WTC11 (cell line): Measurements from ENCODE around the gene PRELID3B. TPM values are rescaled to one million over a fixed set of nuclear protein-coding genes. Genes with fewer than 3 reads are reported as not detected.

ENCODE experiments used
- ATAC-seq: fragments of 200-7000 bp; cut with Tn5 transposase; 2 replicates; pipeline ENCODE4 v1.10.0; 2021; ENCODE audit warnings: mild to moderate bottlenecking, moderate library complexity
- CTCF ChIA-PET: fragments of 300-600 bp; sonication (Branson Sonifier 250); formaldehyde crosslinking; loops from one replicate; lab custom pipeline; 2021; ENCODE audit warnings: antibody characterized with exemption; lab: Charles Lee
- POLR2A ChIA-PET: fragments of 350-600 bp; sonication (Branson Sonifier 250); formaldehyde crosslinking; loops from one replicate; lab custom pipeline; 2021; ENCODE audit warnings: antibody characterized with exemption; lab: Charles Lee
- DNase-seq: peaks from one replicate; pipeline ENCODE4 v3.0.0; 2021; ENCODE audit warnings: low spot score
- H3K27ac Mint-ChIP-seq: 2 replicates; pipeline ENCODE4 v1.8.0; 2021; ENCODE audit warnings: mixed read lengths
- H3K27me3 Mint-ChIP-seq: 2 replicates; pipeline ENCODE4 v1.8.0; 2021; ENCODE audit warnings: low read depth, mild to moderate bottlenecking, moderate library complexity, mixed read lengths
- H3K36me3 Mint-ChIP-seq: 2 replicates; pipeline ENCODE4 v1.8.0; 2021; ENCODE audit warnings: mixed read lengths
- H3K4me1 Mint-ChIP-seq: 2 replicates; pipeline ENCODE4 v1.8.0; 2022; ENCODE audit warnings: mixed read lengths
- H3K4me3 Mint-ChIP-seq: 2 replicates; pipeline ENCODE4 v1.8.0; 2021; ENCODE audit warnings: mild to moderate bottlenecking, moderate library complexity, mixed read lengths
- H3K9me3 Mint-ChIP-seq: 2 replicates; pipeline ENCODE4 v1.8.0; 2021; ENCODE audit warnings: mixed read lengths
- AFF4 ChIP-seq: sonication (generic); formaldehyde crosslinking; IDR thresholded peaks from 2 replicates; pipeline ENCODE4 v1.8.1; 2023; ENCODE audit warnings: mild to moderate bottlenecking, missing genetic modification reagents, borderline replicate concordance
- ARID4B ChIP-seq: sonication (generic); formaldehyde crosslinking; IDR thresholded peaks from 2 replicates; pipeline ENCODE4 v1.8.0; 2023; ENCODE audit warnings: missing genetic modification reagents, mild to moderate bottlenecking, borderline replicate concordance
- EMX1 ChIP-seq: fragments of 250-450 bp; sonication (Bioruptor Pico); IDR thresholded peaks from 2 replicates; pipeline ENCODE4 v1.8.0; 2021; ENCODE audit warnings: mild to moderate bottlenecking
- SOX15 ChIP-seq: fragments of 250-450 bp; sonication (Bioruptor Pico); IDR thresholded peaks from 2 replicates; pipeline ENCODE4 v1.9.0; 2021; ENCODE audit warnings: mild to moderate bottlenecking
- STAT6 ChIP-seq: sonication (generic); formaldehyde crosslinking; conservative IDR thresholded peaks from 2 replicates; pipeline ENCODE4 v1.8.1; 2023; ENCODE audit warnings: mild to moderate bottlenecking, low read depth, missing genetic modification reagents, moderate library complexity
- total RNA-seq: library from RNA; stranded (reverse); gene quantifications from 3 replicates; pipeline ENCODE4 v1.2.3, GENCODE V29; 2021
- TF ChIP-seq, protein P1 (sequence below): sonication (generic); formaldehyde crosslinking; IDR thresholded peaks from 2 replicates; pipeline ENCODE4 v1.8.0; 2022; ENCODE audit warnings: mild to moderate bottlenecking, missing genetic modification reagents
- TF ChIP-seq, protein P2 (sequence below): sonication (generic); formaldehyde crosslinking; IDR thresholded peaks from 2 replicates; pipeline ENCODE4 v1.8.0; 2022; ENCODE audit warnings: mild to moderate bottlenecking, missing genetic modification reagents
- TF ChIP-seq, protein P3 (sequence below): sonication (generic); formaldehyde crosslinking; IDR thresholded peaks from 2 replicates; pipeline ENCODE4 v1.8.1; 2022; ENCODE audit warnings: missing genetic modification reagents, borderline replicate concordance
- TF ChIP-seq, protein P4 (sequence below): sonication (generic); formaldehyde crosslinking; IDR thresholded peaks from 2 replicates; pipeline ENCODE4 v1.8.0; 2023; ENCODE audit warnings: mild to moderate bottlenecking, missing genetic modification reagents

The PRELID3B gene
- total RNA-seq, 1 experiment from 2014 or later: 46.9 TPM

- TF ChIP-seq, protein P1, sequence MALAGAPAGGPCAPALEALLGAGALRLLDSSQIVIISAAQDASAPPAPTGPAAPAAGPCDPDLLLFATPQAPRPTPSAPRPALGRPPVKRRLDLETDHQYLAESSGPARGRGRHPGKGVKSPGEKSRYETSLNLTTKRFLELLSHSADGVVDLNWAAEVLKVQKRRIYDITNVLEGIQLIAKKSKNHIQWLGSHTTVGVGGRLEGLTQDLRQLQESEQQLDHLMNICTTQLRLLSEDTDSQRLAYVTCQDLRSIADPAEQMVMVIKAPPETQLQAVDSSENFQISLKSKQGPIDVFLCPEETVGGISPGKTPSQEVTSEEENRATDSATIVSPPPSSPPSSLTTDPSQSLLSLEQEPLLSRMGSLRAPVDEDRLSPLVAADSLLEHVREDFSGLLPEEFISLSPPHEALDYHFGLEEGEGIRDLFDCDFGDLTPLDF (CRISPR knock-in tag): no peak
- no peak for TF ChIP-seq STAT6 (CRISPR knock-in tag)
- TF ChIP-seq, protein P2, sequence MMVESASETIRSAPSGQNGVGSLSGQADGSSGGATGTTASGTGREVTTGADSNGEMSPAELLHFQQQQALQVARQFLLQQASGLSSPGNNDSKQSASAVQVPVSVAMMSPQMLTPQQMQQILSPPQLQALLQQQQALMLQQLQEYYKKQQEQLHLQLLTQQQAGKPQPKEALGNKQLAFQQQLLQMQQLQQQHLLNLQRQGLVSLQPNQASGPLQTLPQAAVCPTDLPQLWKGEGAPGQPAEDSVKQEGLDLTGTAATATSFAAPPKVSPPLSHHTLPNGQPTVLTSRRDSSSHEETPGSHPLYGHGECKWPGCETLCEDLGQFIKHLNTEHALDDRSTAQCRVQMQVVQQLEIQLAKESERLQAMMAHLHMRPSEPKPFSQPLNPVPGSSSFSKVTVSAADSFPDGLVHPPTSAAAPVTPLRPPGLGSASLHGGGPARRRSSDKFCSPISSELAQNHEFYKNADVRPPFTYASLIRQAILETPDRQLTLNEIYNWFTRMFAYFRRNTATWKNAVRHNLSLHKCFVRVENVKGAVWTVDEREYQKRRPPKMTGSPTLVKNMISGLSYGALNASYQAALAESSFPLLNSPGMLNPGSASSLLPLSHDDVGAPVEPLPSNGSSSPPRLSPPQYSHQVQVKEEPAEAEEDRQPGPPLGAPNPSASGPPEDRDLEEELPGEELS (CRISPR knock-in tag): no peak
- TF ChIP-seq AFF4: no peak
- TF ChIP-seq EMX1: no peak
These were observed 33.4 kb upstream of the PRELID3B start (continued) for GRCh38 chr20:59075934-59076508.

DNA sequence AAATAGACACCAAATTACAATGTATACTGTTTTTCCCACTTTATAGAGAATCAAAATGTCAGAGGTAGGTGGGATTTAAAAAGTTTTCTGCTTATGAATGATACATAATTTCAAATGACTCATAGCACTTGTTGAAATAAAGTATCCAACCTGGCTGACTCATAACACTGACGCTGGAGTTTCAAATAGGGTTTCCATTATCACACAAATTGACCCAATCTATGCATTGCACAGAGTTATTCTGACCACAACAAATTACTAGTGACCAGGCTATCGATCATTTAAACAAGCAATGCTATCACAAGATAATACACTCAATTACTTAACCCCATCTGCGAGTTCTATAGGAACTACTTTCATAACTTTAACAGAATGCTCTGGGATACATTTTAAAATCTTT, 31.9 kb upstream of the PRELID3B start:
- Mint-ChIP-seq H3K4me3 (no peak overlapping the region), H3K4me1 (peaks cover 3% of the 10 kb centered on the region; the same call in 1 of the 2 replicates), H3K27ac (no peak overlapping the region), H3K36me3 (no peaks in the 10 kb centered on the region), H3K9me3 (no peaks in the 10 kb centered on the region), H3K27me3 (peaks cover 23% of the 10 kb centered on the region)
- ChIA-PET POLR2A (no interaction called here), CTCF (no interaction called here)
- no peak for ATAC-seq
- DNase-seq: no peak
- no peak for TF ChIP-seq SOX15 (CRISPR knock-in tag)
- TF ChIP-seq, protein P3, sequence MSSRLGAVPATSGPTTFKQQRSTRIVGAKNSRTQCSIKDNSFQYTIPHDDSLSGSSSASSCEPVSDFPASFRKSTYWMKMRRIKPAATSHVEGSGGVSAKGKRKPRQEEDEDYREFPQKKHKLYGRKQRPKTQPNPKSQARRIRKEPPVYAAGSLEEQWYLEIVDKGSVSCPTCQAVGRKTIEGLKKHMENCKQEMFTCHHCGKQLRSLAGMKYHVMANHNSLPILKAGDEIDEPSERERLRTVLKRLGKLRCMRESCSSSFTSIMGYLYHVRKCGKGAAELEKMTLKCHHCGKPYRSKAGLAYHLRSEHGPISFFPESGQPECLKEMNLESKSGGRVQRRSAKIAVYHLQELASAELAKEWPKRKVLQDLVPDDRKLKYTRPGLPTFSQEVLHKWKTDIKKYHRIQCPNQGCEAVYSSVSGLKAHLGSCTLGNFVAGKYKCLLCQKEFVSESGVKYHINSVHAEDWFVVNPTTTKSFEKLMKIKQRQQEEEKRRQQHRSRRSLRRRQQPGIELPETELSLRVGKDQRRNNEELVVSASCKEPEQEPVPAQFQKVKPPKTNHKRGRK: no peak
- TF ChIP-seq, protein P1 (CRISPR knock-in tag): no peak

GRCh38 chr20:59073582-59073981, 31.0 kb upstream of the PRELID3B start:
- ChIA-PET CTCF (interaction anchor here (1.2 to 1.6 kb wide), 3 partner anchors 9 to 382 kb away, joined by 3 to 5 read pairs (median 3); no protein-coding TSS in a partner anchor), POLR2A (no interaction called here)
- no peak for ATAC-seq
- TF ChIP-seq, protein P4, sequence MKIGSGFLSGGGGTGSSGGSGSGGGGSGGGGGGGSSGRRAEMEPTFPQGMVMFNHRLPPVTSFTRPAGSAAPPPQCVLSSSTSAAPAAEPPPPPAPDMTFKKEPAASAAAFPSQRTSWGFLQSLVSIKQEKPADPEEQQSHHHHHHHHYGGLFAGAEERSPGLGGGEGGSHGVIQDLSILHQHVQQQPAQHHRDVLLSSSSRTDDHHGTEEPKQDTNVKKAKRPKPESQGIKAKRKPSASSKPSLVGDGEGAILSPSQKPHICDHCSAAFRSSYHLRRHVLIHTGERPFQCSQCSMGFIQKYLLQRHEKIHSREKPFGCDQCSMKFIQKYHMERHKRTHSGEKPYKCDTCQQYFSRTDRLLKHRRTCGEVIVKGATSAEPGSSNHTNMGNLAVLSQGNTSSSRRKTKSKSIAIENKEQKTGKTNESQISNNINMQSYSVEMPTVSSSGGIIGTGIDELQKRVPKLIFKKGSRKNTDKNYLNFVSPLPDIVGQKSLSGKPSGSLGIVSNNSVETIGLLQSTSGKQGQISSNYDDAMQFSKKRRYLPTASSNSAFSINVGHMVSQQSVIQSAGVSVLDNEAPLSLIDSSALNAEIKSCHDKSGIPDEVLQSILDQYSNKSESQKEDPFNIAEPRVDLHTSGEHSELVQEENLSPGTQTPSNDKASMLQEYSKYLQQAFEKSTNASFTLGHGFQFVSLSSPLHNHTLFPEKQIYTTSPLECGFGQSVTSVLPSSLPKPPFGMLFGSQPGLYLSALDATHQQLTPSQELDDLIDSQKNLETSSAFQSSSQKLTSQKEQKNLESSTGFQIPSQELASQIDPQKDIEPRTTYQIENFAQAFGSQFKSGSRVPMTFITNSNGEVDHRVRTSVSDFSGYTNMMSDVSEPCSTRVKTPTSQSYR (CRISPR knock-in tag): no peak
- TF ChIP-seq ARID4B (CRISPR knock-in tag): no peak

More at GRCh38 chr20:59073582-59073981, 31.0 kb upstream of the PRELID3B start:
- Mint-ChIP-seq H3K4me1 (peaks cover 6% of the 10 kb centered on the region), H3K4me3 (no peak overlapping the region), H3K36me3 (no peaks in the 10 kb centered on the region), H3K27ac (no peak overlapping the region), H3K27me3 (peaks cover 23% of the 10 kb centered on the region), H3K9me3 (no peaks in the 10 kb centered on the region)
- no peak for DNase-seq
